A673 (cell line): ENCODE measurements around the gene ANP32B.

Experiments used
- EZH2 ChIP-seq: fragments of 200-600 bp; sonication (generic); IDR thresholded peaks from 2 replicates; pipeline ENCODE4 v1.6.1; 2017; ENCODE audit warnings: borderline replicate concordance, low read depth, mild to moderate bottlenecking, mixed read lengths, antibody characterized with exemption, low read length; ENCODE audit not compliant: poor library complexity, severe bottlenecking
- TF ChIP-seq, protein P1 (sequence below): fragments of 300-800, 200-600 bp; sonication (generic); conservative IDR thresholded peaks from 2 replicates; pipeline ENCODE4 v1.5.1; 2017; ENCODE audit warnings: low read depth, mild to moderate bottlenecking, antibody characterized with exemption, low read length, moderate library complexity, mixed read lengths

DNA sequence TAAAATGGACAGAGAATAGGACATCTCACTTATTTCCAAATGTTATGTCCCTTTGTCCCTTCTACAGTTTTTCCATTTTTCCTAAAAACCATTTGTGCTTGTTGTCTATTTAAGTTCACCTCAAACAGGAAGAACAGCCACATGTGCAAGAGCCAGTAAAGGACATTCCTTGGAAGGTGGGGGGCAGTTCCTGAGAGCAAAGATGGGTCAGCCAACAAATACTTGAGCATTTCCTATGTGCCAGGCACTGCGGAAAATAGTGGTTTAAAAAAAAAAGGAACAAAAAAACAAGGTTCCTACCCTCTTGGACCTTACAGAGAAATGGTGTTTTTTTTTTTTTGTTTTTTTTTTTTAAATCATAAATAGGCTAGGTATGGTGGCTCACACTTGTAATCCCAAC is 26.8 kb downstream of the ANP32B start:
- TF ChIP-seq, protein P1, sequence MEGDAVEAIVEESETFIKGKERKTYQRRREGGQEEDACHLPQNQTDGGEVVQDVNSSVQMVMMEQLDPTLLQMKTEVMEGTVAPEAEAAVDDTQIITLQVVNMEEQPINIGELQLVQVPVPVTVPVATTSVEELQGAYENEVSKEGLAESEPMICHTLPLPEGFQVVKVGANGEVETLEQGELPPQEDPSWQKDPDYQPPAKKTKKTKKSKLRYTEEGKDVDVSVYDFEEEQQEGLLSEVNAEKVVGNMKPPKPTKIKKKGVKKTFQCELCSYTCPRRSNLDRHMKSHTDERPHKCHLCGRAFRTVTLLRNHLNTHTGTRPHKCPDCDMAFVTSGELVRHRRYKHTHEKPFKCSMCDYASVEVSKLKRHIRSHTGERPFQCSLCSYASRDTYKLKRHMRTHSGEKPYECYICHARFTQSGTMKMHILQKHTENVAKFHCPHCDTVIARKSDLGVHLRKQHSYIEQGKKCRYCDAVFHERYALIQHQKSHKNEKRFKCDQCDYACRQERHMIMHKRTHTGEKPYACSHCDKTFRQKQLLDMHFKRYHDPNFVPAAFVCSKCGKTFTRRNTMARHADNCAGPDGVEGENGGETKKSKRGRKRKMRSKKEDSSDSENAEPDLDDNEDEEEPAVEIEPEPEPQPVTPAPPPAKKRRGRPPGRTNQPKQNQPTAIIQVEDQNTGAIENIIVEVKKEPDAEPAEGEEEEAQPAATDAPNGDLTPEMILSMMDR = no peak
- no peak for TF ChIP-seq EZH2
